GM19240 (cell line): Measurements from ENCODE around the gene TPM4.

Experiments used
- DNase-seq: peaks from one replicate; pipeline ENCODE4 v3.0.0; 2011; ENCODE audit warnings: low spot score; ENCODE audit not compliant: insufficient read length

The TPM4 gene

DNA sequence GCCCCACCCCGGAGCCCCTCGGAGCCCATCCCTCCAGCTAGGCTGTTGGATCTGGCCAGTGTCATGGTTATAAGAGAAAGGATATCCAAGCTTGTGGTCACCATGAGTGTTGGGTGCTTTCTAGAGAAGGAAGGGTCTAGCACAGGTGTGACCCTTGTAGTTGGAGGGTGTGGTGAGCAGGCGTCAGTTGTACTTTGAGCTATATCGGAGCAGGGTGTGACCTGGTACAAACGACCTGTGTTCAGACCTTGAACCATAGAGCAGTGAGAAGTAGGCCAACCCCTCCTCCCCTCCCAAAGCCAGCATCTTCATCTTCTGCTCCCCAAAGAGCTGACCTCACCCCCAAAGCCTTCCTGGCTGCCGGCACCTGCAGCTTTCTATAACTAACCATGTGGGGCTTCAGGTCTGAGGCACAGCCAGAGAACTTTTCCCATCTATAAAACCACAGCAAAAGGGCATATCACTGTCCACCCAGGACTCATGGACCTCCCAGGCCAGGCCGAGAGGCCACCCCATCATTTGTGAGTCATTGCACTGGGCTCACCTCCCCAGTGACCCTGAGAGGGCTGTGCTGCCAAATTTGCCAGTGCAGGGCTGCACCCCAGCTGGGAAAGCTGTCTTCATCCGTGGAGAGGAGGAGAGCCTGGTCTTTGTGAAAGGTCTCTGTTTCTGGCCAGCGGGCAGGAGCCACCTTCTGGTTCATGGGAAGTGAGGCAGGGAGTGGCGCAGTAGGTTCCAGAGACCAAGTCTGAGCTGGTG is 49.6 kb downstream of the TPM4 start:
- DNase-seq, result no peak

DNA sequence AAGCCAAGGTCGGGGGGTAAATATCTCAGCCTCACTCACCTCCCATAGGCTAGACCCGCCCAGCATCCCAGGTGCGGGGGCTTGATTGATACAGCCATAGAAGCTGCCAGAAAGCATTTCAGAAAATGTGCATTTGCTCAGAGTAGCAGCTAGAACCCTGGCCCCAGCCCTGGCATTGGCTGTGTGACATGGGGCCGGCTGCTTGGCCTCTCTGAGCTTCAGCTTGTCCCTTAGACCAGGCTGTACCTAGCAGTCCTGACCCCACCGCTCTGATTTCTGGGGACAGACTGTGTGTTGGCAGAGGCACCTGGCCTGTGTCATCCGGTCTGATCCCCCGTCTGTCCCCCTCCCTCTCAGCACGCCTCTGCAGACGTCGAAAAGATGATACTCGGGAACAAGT is 50.8 kb downstream of the TPM4 start:
- no peak for DNase-seq

DNA sequence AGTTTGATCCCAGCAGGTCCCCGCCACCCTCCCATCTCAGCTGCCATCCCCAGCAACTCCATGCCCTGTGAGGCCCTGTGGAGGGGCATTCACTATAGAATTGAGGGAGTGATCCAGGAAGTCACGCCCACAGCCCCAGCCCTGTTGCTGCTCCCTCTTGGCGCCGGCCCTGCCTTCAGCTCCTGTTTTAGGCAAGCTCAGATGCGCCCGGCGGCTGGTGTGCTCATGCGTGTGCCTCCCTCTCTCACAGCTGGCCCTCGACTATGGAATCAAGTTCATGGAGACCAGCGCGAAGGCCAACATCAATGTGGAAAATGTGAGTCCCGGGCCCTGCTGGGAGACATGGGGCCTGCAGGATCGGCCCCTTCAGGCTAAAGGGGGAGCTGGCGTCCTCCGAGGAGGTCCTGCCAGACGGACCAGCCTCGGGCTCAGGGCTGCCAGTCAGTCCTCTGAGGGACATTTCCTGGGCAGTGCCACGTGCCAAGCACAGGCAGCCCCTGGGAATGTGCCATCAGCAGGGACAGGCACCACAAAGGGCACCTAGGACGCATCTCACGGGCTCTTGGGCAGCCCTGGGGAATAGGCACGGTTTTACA is 51.6 kb downstream of the TPM4 start:
- DNase-seq, result no peak

DNA sequence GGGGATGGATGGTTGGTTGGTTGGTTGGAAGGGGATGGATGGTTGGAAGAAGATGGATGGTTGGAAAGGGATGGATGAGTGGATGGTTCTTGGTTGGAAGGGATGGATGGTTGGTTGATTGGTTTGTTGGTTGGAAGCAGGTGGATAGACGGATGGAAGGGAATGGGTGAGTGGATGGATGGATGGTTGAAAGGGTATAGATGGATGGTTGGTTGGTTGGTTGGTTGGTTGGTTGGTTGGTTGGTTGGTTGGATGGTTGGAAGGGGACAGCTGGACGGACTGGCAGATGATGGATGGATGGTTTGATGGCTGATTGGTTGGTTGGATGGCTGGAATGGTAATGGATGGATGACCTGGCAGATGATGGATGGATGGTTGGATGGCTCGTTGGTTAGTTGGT is 55.4 kb downstream of the TPM4 start:
- no peak for DNase-seq

DNA sequence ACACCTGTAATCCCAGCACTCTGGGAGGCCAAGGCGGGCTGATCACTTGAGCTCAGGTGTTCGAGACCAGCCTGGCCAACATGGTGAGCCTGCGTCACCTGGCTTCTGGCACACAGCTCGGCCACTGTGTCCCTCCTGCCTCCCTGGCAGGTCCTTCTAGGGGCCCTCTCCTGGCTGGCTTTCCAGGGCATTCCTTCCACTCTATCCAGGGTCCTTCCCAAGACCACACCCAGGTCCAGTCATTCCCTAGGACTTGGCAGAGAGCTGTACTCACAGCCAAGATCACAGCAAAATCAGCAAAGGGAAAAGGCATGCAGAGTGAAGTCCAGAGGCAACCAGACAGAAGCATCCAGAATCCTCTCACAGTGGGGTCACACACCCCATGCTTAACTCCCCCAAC is 57.5 kb downstream of the TPM4 start:
- no peak for DNase-seq

DNA sequence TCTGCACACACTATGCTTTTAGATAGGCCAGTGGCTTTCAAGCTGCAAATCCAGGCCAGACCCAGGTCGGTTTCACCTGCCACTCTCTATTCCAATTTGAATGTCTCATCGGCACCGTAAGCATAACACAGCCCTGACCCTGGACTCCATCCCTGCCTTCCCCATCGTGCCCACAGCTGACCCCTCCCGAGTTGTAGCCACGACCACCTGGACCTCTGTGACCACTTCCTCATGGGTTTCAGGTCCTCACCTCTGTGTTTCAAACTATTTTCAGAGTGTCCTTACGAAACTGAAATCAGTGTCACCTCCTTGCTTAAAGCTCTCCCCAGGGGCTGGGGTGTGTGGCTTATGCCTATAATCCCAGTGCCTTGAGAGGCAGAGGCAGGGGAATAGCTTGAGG is 58.2 kb downstream of the TPM4 start:
- peak; percentile 53 for DNase-seq

DNA sequence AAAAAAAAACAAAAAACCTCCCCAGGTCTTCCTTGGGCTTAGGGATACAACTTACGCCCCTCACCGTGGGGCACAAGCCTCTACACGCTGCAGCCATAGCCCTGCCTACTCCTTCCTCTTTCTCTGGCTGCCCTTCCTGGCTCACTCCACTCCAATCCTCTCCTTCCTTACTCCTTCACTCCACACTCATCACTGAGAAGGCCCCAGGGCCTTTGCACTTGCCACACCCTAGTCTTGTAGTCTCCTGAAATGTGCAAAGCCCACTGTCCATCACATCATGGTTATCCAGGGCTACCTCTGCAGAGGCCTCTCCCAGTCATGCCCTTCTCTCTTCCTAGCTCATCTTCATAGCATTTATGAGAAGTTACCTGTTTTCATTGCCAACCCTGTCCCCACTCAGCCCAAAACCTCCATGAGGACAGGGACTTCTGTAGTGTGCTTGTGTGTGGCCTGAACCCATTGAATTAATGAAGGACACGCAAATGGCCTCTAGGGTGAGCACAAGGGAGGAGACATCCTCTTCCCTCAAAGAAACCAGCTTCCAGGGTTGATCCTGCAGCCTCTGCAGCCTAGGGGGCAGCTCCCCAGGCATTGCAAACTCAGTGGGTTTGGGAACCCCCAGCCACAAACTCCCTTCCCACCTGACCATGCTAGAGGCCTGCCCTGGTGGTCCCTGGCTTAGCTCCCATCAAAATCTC is 59.3 kb downstream of the TPM4 start:
- DNase-seq, result no peak

DNA sequence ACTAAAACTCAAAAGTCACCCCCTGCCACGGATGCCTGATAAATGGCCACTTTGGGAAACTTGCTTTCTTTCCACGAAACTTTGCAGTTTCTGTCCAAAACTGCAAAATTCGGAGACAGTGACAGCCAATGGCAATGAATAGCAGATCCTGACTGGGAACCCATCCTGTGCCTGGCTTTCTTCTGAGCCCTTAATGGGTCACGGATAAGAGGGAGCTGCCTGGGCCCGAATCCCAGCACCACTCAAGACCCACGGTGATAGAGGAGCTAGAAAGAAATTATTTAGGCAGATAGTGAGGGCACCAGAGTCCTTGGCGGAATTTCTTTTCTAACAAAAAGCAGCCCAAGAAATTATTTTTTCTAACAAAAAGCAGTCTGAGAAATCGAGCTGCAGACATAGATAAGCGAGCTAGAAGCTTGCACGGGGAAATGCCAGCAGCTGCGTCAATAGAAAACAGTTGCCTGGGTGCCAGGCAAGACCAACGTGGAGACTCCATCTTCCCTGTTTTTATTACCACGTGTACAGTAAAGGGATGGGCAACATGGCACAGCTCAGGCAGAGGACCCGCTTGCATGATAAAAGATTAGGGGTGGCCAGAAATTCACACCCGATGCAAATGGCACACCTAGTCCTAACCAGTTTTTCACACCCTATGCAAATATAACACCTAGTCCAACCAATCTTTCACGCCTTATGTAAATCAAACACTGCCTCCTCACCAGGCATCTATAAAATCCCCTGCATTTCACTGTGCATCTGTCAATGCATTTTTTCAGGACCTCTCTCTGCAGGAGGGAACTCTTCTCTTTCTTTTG is 60.1 kb downstream of the TPM4 start:
- no peak for DNase-seq

DNA sequence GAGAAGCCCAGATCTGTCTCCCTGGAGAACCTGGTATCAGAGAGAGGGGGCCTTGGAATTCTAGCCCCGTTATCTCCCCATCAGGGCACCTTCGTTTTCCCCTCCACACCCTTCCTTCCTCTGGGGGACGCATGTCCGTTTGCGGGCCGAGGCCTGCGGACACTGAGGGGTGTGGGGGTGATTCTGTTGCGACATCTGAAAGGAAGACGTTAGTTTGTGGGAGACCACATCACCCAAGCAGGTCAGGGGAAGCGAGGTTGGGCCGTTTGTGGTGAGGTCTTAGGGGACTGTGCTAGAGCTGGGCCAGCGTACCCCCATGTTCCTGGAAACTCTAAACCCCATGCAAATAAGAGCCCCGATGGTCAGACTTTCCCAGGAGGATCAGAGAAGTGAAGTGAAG is 63.5 kb downstream of the TPM4 start:
- no peak for DNase-seq

DNA sequence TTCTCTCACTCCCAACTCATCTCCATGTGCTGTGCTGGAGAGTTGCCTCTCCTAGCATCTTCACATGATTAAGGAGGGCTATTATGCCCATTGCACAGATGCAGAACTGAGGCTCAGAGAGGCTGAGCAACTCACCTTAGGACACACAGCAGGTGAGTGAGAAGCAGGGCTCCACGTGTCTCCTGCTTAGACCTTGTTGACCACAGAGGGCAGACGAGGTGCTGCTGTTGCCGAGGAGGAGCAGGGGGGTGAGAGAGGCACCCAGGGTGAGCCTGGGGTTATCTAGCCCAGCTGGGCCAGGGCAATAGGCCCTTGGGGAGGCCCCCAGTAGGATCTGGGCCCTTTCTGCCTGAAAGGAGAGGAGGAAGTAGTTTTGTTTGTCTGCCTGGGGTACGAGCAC is 64.7 kb downstream of the TPM4 start:
- DNase-seq, result no peak

DNA sequence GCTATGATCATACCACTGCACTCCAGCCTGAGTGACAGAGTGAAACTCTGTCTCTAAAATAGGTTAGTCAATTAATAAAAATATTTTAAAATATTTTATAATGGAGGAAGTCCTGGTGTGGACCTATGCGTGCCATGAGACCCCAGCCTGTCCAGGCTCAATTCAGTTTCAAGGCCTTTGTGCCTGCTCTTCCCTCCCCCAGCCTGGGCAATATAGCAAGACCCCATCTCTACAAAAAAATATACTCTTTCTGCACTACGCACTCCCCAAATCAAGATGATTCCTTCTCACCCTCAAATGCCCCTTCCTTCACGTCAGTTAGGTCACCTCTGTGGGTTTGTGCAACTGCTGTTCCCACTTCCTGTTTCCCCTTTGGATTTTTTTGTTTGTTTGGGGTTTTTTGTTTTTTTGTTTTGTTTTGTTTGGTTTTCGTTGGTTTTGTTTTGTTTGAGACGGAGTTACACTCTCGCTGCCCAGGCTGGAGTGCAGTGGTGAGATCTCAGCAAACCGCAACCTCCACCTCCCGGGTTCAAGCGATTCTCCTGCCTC is 65.8 kb downstream of the TPM4 start:
- DNase-seq, result no peak

DNA sequence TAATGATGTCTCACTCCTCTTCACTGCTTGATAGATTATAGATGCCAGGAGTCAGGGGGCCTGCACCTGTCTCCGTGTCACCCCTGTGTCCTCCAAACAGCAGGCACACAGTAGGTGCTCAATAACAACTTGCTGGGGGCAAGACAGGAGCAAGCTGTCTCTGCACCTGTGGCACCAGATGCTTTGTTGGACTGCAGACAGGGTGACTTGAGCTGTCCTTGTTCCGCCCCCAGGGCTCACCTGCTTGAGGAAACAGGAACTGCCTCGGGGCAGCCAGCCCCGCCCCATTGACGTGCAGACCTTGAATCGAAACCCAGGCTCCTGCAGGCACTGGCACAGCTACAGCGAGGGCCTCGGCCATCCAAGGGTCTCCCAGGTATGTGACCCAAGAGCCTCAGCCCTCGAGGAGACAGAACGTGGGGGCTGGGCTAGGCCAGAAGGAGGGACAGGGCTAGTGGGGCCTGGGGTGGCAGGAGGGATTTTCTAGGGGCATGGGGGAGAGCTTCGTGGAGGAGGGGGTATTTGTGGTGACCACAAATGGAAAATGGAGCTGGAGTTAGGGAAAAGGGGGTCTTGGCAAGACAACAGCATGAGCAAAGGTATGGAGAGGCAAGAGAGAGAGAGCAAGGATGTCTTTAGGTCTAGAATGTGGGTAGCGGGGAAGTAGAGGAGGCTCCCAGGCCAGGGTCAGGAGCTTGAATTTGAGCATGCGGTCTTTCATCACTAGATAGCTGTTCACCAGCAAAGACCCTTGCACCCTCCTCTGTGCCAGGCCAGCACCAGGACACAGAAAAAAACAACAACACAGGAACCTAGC is 67.3 kb downstream of the TPM4 start, which contains the start of gene HSH2D:
HSH2D (plus strand) TSS at position 287 of the 817 bp plus-strand sequence. CDS start 5,066 bp downstream, outside the sequence.
- peak; percentile 81 for DNase-seq

DNA sequence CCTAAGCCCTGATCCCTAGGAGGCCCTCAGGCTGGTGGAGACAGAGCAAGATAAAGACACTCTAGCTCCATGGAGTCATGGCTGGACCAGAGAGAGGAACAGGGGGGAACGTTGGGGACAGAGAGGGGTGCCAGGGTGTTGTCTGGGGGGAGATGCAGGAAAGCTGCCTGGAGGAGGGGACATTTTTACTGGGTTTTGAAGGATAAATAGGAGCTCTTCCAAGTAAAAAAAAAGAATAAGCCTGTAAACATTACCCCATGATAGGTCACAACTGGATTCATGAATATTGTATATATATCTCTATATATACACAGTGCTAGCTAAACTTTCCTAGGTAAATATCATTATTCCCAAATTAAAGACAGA is 67.9 kb downstream of the TPM4 start:
- no peak for DNase-seq

DNA sequence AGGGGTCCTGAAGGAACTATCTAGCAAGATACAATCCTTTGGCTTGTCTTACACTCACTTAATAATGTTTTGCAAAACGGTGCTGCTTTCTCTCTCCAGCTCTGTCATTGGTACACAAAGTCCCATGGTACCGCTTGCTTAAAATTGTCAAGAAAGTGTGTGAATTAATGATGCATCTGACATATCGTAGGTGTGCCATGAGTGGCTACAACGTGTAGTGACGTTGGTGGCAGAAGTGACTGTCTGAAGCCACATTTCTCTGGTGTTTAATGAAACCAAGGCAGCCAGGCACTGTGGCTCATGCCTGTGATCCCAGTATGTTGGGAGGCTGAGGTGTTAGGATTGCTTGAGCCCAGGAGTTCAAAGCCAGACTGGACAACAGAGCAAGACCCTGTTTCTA is 69.8 kb downstream of the TPM4 start:
- DNase-seq, result no peak

DNA sequence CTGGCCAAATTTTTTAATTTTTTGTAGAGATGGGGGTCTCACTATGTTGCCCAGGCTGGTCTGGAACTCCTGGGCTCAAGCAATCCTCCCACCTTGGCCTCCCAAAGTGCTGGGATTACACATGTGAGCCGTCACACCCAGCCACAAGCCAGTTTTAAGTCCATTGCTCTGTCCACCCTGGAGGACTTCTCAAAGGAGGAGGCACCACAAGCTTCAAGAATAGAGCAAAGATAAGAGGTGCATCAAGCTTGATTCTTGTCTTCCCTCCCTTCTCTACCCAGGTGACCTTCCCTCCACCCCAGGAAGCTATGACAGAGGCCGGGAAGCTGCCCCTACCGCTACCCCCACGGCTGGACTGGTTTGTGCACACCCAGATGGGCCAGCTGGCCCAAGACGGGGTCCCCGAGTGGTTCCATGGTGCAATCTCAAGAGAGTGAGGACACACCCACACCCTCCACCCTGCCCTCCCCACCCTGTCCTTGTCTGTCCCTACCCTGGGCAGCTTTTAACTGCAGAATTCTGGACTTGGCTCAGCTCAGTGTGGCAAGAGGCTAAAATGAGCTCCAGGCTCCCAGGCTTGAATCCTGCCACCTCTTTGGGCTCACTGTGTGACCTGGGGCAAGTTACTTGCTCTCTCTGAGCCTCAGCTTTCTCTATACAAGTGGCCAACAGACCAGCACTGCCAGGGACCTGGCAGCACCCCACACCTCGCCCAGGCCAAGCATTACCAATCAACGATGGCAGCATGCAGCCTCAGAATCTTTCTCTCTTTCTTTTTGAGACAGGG is 72.3 kb downstream of the TPM4 start:
- no peak for DNase-seq
